H1 (cell line): ENCODE measurements around the gene MREG.

Experiments used
- POLR2A ChIP-seq, 2 experiments: IDR thresholded peaks; 1 replicate in 1 of 2; 2 replicates in 1 of 2; pipeline ENCODE4 v1.6.1; 2011; ENCODE audit warnings: low read depth in 2 of 2, low read length in 2 of 2, mild to moderate bottlenecking in 2 of 2; ENCODE audit errors: control extremely low read depth in 1 of 2
- POLR2AphosphoS5 ChIP-seq: IDR thresholded peaks from 2 replicates; pipeline ENCODE4 v1.6.1; 2011; ENCODE audit warnings: low read depth, low read length

GRCh38 chr2:215946586-215946985 lies 66.8 kb downstream of the MREG start:
- TF ChIP-seq POLR2A (IDR thresholded peaks at IDR 0.05; ENCODE audit: control extremely low read depth in 1 of 2, low read depth in 2 of 2, low read length in 2 of 2) (no peak), POLR2AphosphoS5 (no peak)
